SK-N-SH treated with all-trans-retinoic acid at 6 μM for 48 hours (cell line): ENCODE data around the gene LACRT.
"Not testable (repeated sequence)": the region's sequence is repeated elsewhere in the genome, so short reads cannot be mapped to it uniquely, and the experiment has no call there.

Experiments used
- ARNTL ChIP-seq: fragments of 450-650 bp; formaldehyde crosslinking; IDR thresholded peaks from 2 replicates; pipeline ENCODE4 v1.5.0; 2020; ENCODE audit warnings: low read depth, mild to moderate bottlenecking, moderate library complexity, borderline replicate concordance
- BACH2 ChIP-seq: fragments of 250-450 bp; sonication (Bioruptor Pico); IDR thresholded peaks from 2 replicates; pipeline ENCODE4 v1.9.0; 2021; ENCODE audit warnings: mild to moderate bottlenecking, borderline replicate concordance
- CREB5 ChIP-seq: fragments of 250-450 bp; sonication (Bioruptor Pico); IDR thresholded peaks from 2 replicates; pipeline ENCODE4 v1.5.1; 2020; ENCODE audit warnings: low read depth, mild to moderate bottlenecking, moderate library complexity
- RARB ChIP-seq: fragments of 250-450 bp; sonication (Bioruptor Pico); IDR thresholded peaks from 2 replicates; pipeline ENCODE4 v1.8.0; 2021; ENCODE audit warnings: mild to moderate bottlenecking, moderate library complexity
- SNAI2 ChIP-seq: fragments of 250-450 bp; sonication (Bioruptor Pico); IDR thresholded peaks from 2 replicates; pipeline ENCODE4 v1.5.0; 2020; ENCODE audit warnings: mild to moderate bottlenecking, moderate library complexity
- ZFP30 ChIP-seq: fragments of 450-650 bp; formaldehyde crosslinking; IDR thresholded peaks from 2 replicates; pipeline ENCODE4 v1.5.0; 2022; ENCODE audit warnings: mild to moderate bottlenecking, moderate library complexity
- ZNF565 ChIP-seq: fragments of 450-650 bp; formaldehyde crosslinking; conservative IDR thresholded peaks from 2 replicates; pipeline ENCODE4 v1.5.0; 2020; ENCODE audit warnings: low read depth, mild to moderate bottlenecking, moderate library complexity

DNA sequence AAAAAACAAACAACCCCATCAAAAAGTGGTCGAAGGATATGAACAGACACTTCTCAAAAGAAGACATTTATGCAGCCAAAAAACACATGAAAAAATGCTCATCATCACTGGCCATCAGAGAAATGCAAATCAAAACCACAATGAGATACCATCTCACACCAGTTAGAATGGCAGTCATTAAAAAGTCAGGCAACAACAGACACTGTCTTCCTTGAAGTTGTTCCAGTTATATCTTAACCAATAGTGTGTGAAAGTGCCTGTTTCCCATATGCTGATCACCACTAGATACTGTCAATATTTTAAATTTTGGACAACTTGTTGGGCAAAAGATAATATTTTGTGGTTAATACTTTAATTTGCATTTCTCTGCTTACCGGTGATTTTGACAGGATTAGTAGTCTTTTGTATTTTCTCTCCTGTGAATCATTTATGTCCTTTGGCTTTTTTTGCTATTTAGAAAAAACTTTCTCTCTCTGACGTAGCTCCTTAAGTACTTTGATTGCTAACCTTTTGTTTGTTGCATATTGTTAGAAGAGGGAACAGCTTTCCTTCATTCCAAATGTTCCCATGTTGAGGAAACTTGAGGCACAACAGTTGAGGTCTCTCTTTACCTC, 30.4 kb upstream of the LACRT start:
- TF ChIP-seq ZNF565; CREB5; RARB (CRISPR knock-in tag); BACH2 (CRISPR knock-in tag); SNAI2 (CRISPR knock-in tag); ARNTL (CRISPR knock-in tag); ZFP30: not testable (repeated sequence)
